CD4-positive, alpha-beta T cell (primary cell): ENCODE measurements around the gene LINC00632. TPM values are rescaled to one million over a fixed set of nuclear protein-coding genes. Genes with fewer than 3 reads are reported as not detected.

ENCODE experiments used
- ATAC-seq: fragments of 200-7000 bp; cut with Tn5 transposase; one replicate; pipeline ENCODE4 v1.10.0; 2022; ENCODE audit warnings: mild to moderate bottlenecking; ENCODE audit not compliant: poor library complexity
- CTCF ChIA-PET: fragments of 350-600 bp; sonication (Branson Sonifier 250); formaldehyde crosslinking; loops from one replicate; lab custom pipeline; 2021; ENCODE audit warnings: antibody characterized with exemption, inconsistent platforms; lab: Charles Lee
- POLR2A ChIA-PET: fragments of 350-600 bp; sonication (Branson Sonifier 250); formaldehyde crosslinking; loops from one replicate; lab custom pipeline; 2021; ENCODE audit warnings: antibody characterized with exemption, inconsistent platforms; lab: Charles Lee
- DNase-seq, 14 experiments: peaks; one replicate each; pipeline ENCODE4 v3.0.0-alpha.2; 2013 to 2020; ENCODE audit warnings: mixed read lengths in 2 of 14
- H3K27ac ChIP-seq, 2 donors: one replicate each; pipeline versions ENCODE4 v1.5.1 to v1.7.0; 2013; ENCODE audit warnings: low read length in 2 of 2, low read depth in 1 of 2, mild to moderate bottlenecking in 1 of 2
- H3K27me3 ChIP-seq, 2 experiments: 1 replicate in 1 of 2; 2 replicates in 1 of 2; pipeline versions ENCODE4 v1.6.1 to v1.7.0; 2013; ENCODE audit warnings: low read length in 2 of 2, control low read depth in 1 of 2, mild to moderate bottlenecking in 1 of 2, moderate library complexity in 1 of 2; ENCODE audit not compliant: insufficient read depth in 2 of 2, control insufficient read depth in 1 of 2
- H3K36me3 ChIP-seq: one replicate; pipeline ENCODE4 v1.6.1; 2013; ENCODE audit warnings: low read length, control low read depth; ENCODE audit not compliant: insufficient read depth
- H3K4me1 ChIP-seq: one replicate; pipeline ENCODE4 v1.6.1; 2013; ENCODE audit warnings: low read length, control low read depth; ENCODE audit not compliant: insufficient read depth
- H3K4me3 ChIP-seq: one replicate; pipeline ENCODE4 v1.5.1; 2013; ENCODE audit warnings: mild to moderate bottlenecking, low read length, moderate library complexity
- H3K9me3 ChIP-seq, 2 experiments: 1 replicate in 1 of 2; 2 replicates in 1 of 2; pipeline versions ENCODE4 v1.6.1 to v1.7.0; 2013; ENCODE audit warnings: low read length in 2 of 2, mild to moderate bottlenecking in 2 of 2, control low read depth in 1 of 2, moderate library complexity in 1 of 2; ENCODE audit not compliant: control insufficient read depth in 1 of 2, insufficient read depth in 1 of 2
- H3K27ac Mint-ChIP-seq: one replicate; pipeline ENCODE4 v1.8.0; 2020; ENCODE audit warnings: mixed read lengths
- H3K27me3 Mint-ChIP-seq: one replicate; pipeline ENCODE4 v1.8.0; 2021; ENCODE audit warnings: mixed read lengths
- H3K36me3 Mint-ChIP-seq: one replicate; pipeline ENCODE4 v1.8.0; 2021; ENCODE audit warnings: low read depth, mixed read lengths
- H3K4me1 Mint-ChIP-seq: one replicate; pipeline ENCODE4 v1.8.0; 2021; ENCODE audit warnings: low read depth, mixed read lengths
- H3K4me3 Mint-ChIP-seq: one replicate; pipeline ENCODE4 v1.8.0; 2020; ENCODE audit warnings: mild to moderate bottlenecking, mixed read lengths
- H3K9me3 Mint-ChIP-seq: one replicate; pipeline ENCODE4 v1.8.0; 2020; ENCODE audit warnings: mixed read lengths
- CTCF ChIP-seq: fragments of 200-600 bp; IDR thresholded peaks from one replicate; pipeline ENCODE4 v1.8.0; 2022; ENCODE audit warnings: antibody characterized with exemption, mild to moderate bottlenecking
- intact Hi-C, 2 experiments: fragments of 100-400 bp; cut with DNase I in 1 of 2; cut with micrococcal nuclease in 1 of 2; formaldehyde crosslinking; loops; one replicate each; pipeline versions ENCODE4 v1.15.1 to v1.9.0; 2023 to 2025; cut with DNase I, micrococcal nuclease
- total RNA-seq, 174 experiments: library from RNA in 2 of 174; stranded (reverse) in 2 of 174; gene quantifications; one replicate each; pipeline ENCODE4 v1.2.3 and lab custom pipeline; 2021 to 2026

Gene LINC00632
- total RNA-seq, 2 experiments from 2014 or later = 9.4 to 10.8 TPM

GRCh38 chrX:140756941-140757340 lies 47.4 kb downstream of the LINC00632 start:
- Histone ChIP-seq H3K9me3 (no peaks in the 10 kb centered on the region), H3K27ac (no peak overlapping the region), H3K36me3 (no peaks in the 10 kb centered on the region), H3K4me3 (no peak overlapping the region), H3K4me1 (no peaks in the 10 kb centered on the region), H3K27me3 (no peaks in the 10 kb centered on the region)
- no peak for TF ChIP-seq CTCF
- DNase-seq (no peak), ATAC-seq (no peak)
- no peak overlapping the region for H3K27ac Mint-ChIP-seq
- peaks cover 3% of the 10 kb centered on the region for H3K4me1 Mint-ChIP-seq
- no peaks in the 10 kb centered on the region for H3K9me3 Mint-ChIP-seq
- H3K4me3 Mint-ChIP-seq = no peak overlapping the region
- intact Hi-C loops = no loop called here
- ChIA-PET POLR2A (no interaction called here), CTCF (interaction anchor here (0.7 kb wide), 1 partner anchor 9 kb away, joined by 3 read pairs; no protein-coding TSS in a partner anchor)
- H3K36me3 Mint-ChIP-seq = no peaks in the 10 kb centered on the region
- peaks cover 5% of the 10 kb centered on the region for H3K27me3 Mint-ChIP-seq

- peak; percentile 65 for TF ChIP-seq CTCF
- intact Hi-C loops = loop anchor here in 1 of 2 experiments (10.0 kb wide), 1 partner anchor 513 kb away; no protein-coding TSS in a partner anchor
- Mint-ChIP-seq H3K27ac (no peak overlapping the region), H3K36me3 (no peaks in the 10 kb centered on the region), H3K4me3 (peak overlapping the region; percentile 30), H3K27me3 (peaks cover 24% of the 10 kb centered on the region), H3K9me3 (no peaks in the 10 kb centered on the region), H3K4me1 (peaks cover 13% of the 10 kb centered on the region)
- Histone ChIP-seq H3K27me3 (peaks cover 13 to 16% of the 10 kb centered on the region in 2 experiments), H3K27ac (no peak overlapping the region), H3K9me3 (no peaks in the 10 kb centered on the region), H3K36me3 (no peaks in the 10 kb centered on the region), H3K4me3 (no peak overlapping the region), H3K4me1 (peaks cover 9% of the 10 kb centered on the region)
- DNase-seq (peak in 5 of 14 experiments; percentile 5 to 47 (median 38)), ATAC-seq (no peak)
- CTCF ChIA-PET = interaction anchor here (1.0 to 1.1 kb wide), 2 partner anchors 9 to 25 kb away, joined by 3 read pairs; no protein-coding TSS in a partner anchor
- POLR2A ChIA-PET = no interaction called here
Measured at GRCh38 chrX:140762061-140762460, 52.5 kb downstream of the LINC00632 start.

- ChIA-PET CTCF (no interaction called here), POLR2A (no interaction called here)
- Mint-ChIP-seq H3K27me3 (peaks cover 24% of the 10 kb centered on the region), H3K4me1 (peaks cover 13% of the 10 kb centered on the region), H3K27ac (no peak overlapping the region), H3K4me3 (peak overlapping the region; percentile 79), H3K9me3 (no peaks in the 10 kb centered on the region), H3K36me3 (no peaks in the 10 kb centered on the region)
- Histone ChIP-seq H3K36me3 (no peaks in the 10 kb centered on the region), H3K27ac (no peak overlapping the region), H3K9me3 (no peaks in the 10 kb centered on the region), H3K4me1 (peaks cover 9% of the 10 kb centered on the region), H3K4me3 (peak overlapping the region; percentile 37), H3K27me3 (peaks cover 13 to 16% of the 10 kb centered on the region in 2 experiments)
- ATAC-seq = peak; percentile 43
- TF ChIP-seq CTCF = no peak
- intact Hi-C loops = loop anchor here in 1 of 2 experiments (10.0 kb wide), 1 partner anchor 510 kb away; no protein-coding TSS in a partner anchor
- peak in 4 of 14 experiments; percentile 4 to 15 (median 7) for DNase-seq
Measured at GRCh38 chrX:140764401-140764919, 54.9 kb downstream of the LINC00632 start.
